Activated CD8-positive, alpha-beta memory T cell treated with anti-CD3 and anti-CD28 coated beads for 48 hours (primary cell): Measurements from ENCODE around the gene TMEM87B.

Source experiments
- DNase-seq, 3 experiments: peaks; one replicate each; pipeline ENCODE4 v3.0.0-alpha.2; 2020; ENCODE audit warnings: low read depth in 2 of 3, low spot score in 2 of 3

TMEM87B gene

GRCh38 chr2:112054847-112055729 is at the start of gene TMEM87B:
TMEM87B (plus strand) TSS chr2:112055269; CDS start chr2:112055592, 323 bp downstream.
- peak; percentile 90 to 94 (median 90) for DNase-seq

GRCh38 chr2:112005406-112006075 is 49.5 kb upstream of the TMEM87B start:
- no peak for DNase-seq

GRCh38 chr2:112006076-112006410 is 49.0 kb upstream of the TMEM87B start:
- DNase-seq, result no peak

GRCh38 chr2:112007493-112007892 is 47.6 kb upstream of the TMEM87B start:
- DNase-seq, result no peak

GRCh38 chr2:112008910-112009485 is 46.1 kb upstream of the TMEM87B start:
- DNase-seq, result no peak

GRCh38 chr2:112010751-112011150 is 44.3 kb upstream of the TMEM87B start:
- no peak for DNase-seq

GRCh38 chr2:112012556-112012955 is 42.5 kb upstream of the TMEM87B start:
- DNase-seq, result no peak

- no peak for DNase-seq
These were observed 36.2 kb upstream of the TMEM87B start for GRCh38 chr2:112018846-112019245.

- no peak for DNase-seq
These were observed 35.5 kb upstream of the TMEM87B start for GRCh38 chr2:112019569-112019982.

- no peak for DNase-seq
These were observed 34.5 kb upstream of the TMEM87B start for GRCh38 chr2:112020561-112020960.

GRCh38 chr2:112021290-112021689 is 33.8 kb upstream of the TMEM87B start:
- no peak for DNase-seq

GRCh38 chr2:112021781-112022231 is 33.3 kb upstream of the TMEM87B start:
- DNase-seq, result no peak

- no peak for DNase-seq
These were observed 31.4 kb upstream of the TMEM87B start for GRCh38 chr2:112023707-112024106.

- no peak for DNase-seq
These were observed 30.8 kb upstream of the TMEM87B start for GRCh38 chr2:112024231-112024630.

GRCh38 chr2:112024896-112025491 is 30.1 kb upstream of the TMEM87B start:
- no peak for DNase-seq

- DNase-seq, result no peak
These were observed 28.6 kb upstream of the TMEM87B start for GRCh38 chr2:112026509-112026908.

- no peak for DNase-seq
These were observed 27.3 kb upstream of the TMEM87B start for GRCh38 chr2:112027767-112028166.

- no peak for DNase-seq
These were observed 25.9 kb upstream of the TMEM87B start for GRCh38 chr2:112029164-112029563.

- DNase-seq, result no peak
These were observed 23.4 kb upstream of the TMEM87B start for GRCh38 chr2:112031473-112032223.

GRCh38 chr2:112032224-112032586 is 22.9 kb upstream of the TMEM87B start:
- DNase-seq, result no peak
